Stimulated activated CD4-positive, alpha-beta T cell treated with anti-CD3 and anti-CD28 coated beads, Interleukin-15, amount 100 ng/mL, for 1 hour (primary cell): ENCODE measurements around the gene ANKRD44.

ENCODE experiments used
- DNase-seq, 2 donors: peaks; one replicate each; pipeline ENCODE4 v3.0.0-alpha.2; 2020; ENCODE audit warnings: low read depth in 1 of 2, low spot score in 1 of 2

The ANKRD44 gene

DNA sequence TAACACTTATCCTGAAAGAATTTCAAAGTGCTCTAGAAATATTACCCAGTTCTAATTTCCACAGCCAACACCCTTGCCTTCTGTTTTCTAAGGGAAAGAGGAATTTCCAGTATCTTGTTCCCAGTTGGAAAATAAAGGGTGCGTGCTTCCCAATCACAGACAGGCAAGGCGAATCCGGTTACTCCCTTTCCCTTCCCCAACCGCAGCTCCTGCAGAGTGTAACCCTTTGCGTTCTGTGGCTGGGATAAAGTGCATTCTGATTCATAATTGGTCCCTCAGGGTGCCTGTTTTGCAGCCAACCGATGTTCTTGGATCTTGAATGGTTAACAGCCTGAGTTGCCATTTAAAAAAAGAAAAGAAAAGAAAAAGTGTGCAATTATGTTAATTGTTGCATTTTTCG, 343.5 kb downstream of the ANKRD44 start:
- DNase-seq: no peak

GRCh38 chr2:196966061-196966460, 344.5 kb downstream of the ANKRD44 start:
- DNase-seq: no peak

DNA sequence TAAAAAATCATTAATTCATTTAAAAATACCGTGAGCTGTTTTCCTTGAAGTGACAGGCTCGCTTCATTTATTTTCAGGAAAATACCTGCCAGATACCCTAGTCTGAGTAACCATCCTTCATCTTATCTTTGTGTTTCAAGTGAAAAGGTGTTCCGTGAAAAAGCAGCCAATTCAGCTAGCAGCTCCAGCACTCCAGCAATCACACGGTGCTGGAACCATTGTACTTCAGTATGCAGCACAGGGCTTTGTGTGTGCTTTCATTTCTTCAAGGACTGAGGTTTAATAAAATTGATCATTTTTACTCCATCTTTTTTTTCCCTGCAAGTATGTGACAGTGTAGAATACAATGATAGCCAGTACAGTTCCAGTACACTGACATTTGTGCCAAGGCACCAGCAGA, 344.9 kb downstream of the ANKRD44 start:
- no peak for DNase-seq

- no peak for DNase-seq
Measured at GRCh38 chr2:196963961-196964360, 346.6 kb downstream of the ANKRD44 start.

GRCh38 chr2:196963043-196963442, 347.5 kb downstream of the ANKRD44 start:
- DNase-seq: no peak

- no peak for DNase-seq
Measured at GRCh38 chr2:196962325-196962724, 348.3 kb downstream of the ANKRD44 start.

DNA sequence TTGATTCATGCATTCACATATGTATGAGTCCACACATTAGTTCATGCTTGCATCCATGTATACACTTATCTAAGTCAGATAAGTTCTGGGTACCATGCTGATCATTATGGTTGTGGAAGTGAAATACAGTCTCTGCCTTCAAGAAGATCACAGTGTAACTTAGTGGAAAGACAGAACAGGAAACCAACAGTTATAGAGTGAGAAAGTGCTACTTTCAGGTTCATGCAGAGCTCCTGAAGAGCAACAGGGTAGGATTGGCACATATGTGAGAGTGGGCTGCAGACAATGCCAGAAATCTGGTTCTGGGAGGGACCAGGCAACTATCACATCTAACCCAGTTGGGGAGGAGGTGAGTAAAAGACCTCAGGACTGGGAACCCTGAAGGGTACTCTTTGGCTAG, 348.7 kb downstream of the ANKRD44 start:
- no peak for DNase-seq

GRCh38 chr2:196959734-196960338, 350.7 kb downstream of the ANKRD44 start:
- no peak for DNase-seq

- no peak for DNase-seq
Measured at GRCh38 chr2:196959281-196959680, 351.3 kb downstream of the ANKRD44 start.

- no peak for DNase-seq
Measured at GRCh38 chr2:196957881-196958525, 352.6 kb downstream of the ANKRD44 start.

DNA sequence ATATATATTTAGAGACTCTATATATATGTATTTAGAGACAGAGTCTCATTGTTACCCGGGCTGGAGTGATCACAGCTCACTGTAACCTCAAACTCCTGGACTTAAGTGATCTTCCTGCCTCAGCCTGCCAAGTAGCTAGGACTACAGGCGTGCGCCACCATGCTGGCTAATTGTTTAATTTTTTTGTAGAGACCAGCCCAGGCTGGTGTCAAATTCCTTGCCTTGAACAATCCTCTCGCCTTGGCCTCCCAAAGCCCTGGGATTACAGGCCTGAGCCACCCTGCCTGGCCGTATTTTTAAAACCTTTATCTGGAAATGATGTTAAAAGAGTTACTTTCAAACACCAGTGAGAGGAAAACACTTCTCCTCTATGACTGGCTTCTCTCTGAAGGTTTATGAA, 353.1 kb downstream of the ANKRD44 start:
- no peak for DNase-seq

- DNase-seq: no peak
Measured at GRCh38 chr2:196956069-196956468, 354.5 kb downstream of the ANKRD44 start.

GRCh38 chr2:196955036-196955435, 355.5 kb downstream of the ANKRD44 start:
- no peak for DNase-seq

- no peak for DNase-seq
Measured at GRCh38 chr2:196954001-196954400, 356.6 kb downstream of the ANKRD44 start.

DNA sequence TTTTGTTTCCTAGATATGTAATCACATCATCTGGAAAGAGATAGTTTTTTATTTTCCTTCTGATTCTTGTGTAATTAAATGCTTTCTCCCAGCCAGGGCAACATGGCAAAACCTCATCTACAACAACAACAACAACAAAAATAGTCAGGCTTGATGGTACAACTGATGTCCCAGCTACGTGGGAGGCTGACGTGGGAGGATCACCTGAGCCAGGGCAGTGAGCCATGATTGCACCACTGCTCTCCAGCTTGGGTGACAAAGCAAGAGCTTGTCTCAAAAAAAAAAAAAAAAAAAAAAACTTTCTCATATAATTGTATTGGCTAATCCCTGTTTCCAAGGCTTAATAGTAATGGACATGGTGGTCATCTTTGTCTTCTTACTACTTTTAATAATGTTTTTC, 357.6 kb downstream of the ANKRD44 start:
- DNase-seq: no peak

DNA sequence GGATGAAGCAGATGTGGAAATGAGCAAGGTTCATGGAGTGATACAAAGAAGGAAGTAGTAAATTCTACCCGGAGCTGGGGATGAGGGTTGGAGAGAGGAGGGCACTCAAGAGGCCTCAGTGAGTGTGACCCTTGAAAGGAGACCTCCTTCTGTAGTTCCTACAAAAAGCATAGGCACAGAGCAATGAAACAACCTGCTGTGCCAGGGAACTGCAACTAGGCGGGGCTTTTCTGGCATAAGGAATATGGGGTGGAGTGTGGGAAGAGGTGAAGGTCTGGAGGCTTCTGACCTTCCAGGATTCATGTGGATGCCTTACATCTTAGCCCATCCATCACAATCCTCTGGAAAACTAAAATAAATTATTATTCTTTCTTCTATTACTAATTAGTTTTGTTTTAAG, 358.6 kb downstream of the ANKRD44 start:
- no peak for DNase-seq

DNA sequence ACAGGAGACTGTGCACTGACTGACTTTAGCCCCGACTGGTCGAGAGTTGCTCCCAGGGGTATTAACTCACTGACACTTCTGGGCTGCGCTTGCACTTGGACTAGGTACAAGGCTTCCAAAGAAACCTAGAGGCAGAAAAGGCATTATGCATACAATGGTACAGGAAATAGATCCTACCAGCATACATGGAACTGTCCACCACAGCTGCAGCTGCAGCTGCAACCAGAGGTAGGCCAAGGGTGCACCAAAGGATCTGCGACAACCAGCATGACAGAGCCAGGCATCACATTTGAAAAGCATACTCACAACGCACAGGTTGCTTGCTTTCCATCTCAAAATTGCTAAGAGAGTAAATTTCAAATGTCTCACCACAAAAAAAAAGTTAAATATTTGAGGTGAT, 361.5 kb downstream of the ANKRD44 start:
- DNase-seq: no peak

DNA sequence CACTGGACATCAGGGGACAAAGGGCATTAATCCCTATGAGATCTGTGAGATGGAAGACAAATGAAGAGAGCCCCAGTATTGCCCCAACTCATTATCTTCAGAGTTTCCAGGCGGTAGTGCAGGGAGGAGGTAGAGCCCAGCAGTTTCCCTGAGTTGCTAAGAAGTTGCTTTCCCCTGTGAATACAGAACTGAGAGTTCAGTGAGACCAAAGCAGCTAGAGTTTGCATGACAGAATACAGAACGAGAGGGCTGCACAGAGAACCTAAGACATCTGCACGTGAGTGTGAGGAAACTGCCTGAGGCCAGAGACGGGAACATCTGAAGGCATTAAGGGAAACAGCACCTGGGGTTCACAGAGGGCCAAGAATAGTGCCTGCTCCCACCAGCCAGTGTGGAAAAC, 366.0 kb downstream of the ANKRD44 start:
- no peak for DNase-seq

GRCh38 chr2:196941398-196942078, 369.0 kb downstream of the ANKRD44 start:
- no peak for DNase-seq

GRCh38 chr2:196939371-196939770, 371.2 kb downstream of the ANKRD44 start:
- DNase-seq: no peak
